ENCODE results near the gene SCN5A.

Gene SCN5A

DNA sequence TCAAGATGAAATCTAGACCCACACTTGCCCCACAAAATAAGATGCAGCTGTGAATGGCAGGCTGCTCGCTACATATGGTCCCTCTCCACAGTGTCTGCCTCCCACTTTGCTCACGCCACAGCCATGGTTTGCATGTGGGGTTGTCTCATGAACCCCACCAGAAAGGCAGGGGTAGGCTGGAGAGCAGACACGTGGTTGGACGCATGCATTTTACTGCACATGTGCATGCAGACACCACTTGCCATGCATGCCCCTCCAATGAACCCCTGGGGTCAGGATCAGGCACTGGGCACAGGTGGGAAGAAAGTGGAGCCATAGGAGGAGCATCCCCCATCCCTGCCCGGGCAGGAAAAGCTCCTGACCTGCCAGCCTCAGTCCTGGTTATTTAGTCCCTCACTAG is 20.7 kb downstream of the SCN5A start:
- no peak for DNase-seq
- no peaks in the 10 kb centered on the region for H3K36me3 ChIP-seq (ENCODE audit: control insufficient read depth, insufficient read depth, low read length)
- no peaks in the 10 kb centered on the region for H3K9me3 ChIP-seq (ENCODE audit: control insufficient read depth, low read length)
- H3K4me3 ChIP-seq (ENCODE audit: insufficient read depth, low read depth, low read length, poor library complexity, severe bottlenecking) = no peak overlapping the region
- no peak overlapping the region for H3K27ac ChIP-seq (ENCODE audit: insufficient read depth, low read length, poor library complexity, severe bottlenecking)
- no peaks in the 10 kb centered on the region for H3K27me3 ChIP-seq (replicated peaks; ENCODE audit: control insufficient read depth, insufficient read depth, low read length, poor library complexity, severe bottlenecking)
- H3K4me1 ChIP-seq (ENCODE audit: control insufficient read depth, insufficient read depth, low read length, poor library complexity, severe bottlenecking) = no peaks in the 10 kb centered on the region

DNA sequence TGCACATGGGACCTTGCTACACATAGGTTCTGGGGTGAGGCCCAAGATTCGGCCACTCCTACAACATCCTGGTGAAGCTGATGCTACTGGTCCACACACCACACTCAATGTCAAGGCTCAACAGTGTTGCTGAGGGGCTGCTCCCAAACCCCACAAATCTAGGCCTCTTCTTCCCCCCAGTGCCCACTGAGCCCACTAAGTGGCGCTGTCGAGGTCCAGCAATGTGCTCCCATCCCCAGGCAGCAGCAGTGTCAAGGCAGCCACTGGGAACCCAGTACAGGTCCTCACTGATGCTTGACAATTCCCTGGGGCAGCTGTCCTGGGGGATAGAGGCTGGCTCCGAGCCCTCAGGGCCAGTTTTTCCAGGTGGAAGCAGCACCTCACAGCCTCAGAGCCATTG is 21.5 kb downstream of the SCN5A start:
- Histone ChIP-seq H3K4me1 (ENCODE audit: control insufficient read depth, insufficient read depth, low read length, poor library complexity, severe bottlenecking) (no peaks in the 10 kb centered on the region), H3K4me3 (ENCODE audit: insufficient read depth, low read depth, low read length, poor library complexity, severe bottlenecking) (no peak overlapping the region), H3K9me3 (ENCODE audit: control insufficient read depth, low read length) (no peaks in the 10 kb centered on the region), H3K36me3 (ENCODE audit: control insufficient read depth, insufficient read depth, low read length) (no peaks in the 10 kb centered on the region), H3K27me3 (replicated peaks; ENCODE audit: control insufficient read depth, insufficient read depth, low read length, poor library complexity, severe bottlenecking) (no peaks in the 10 kb centered on the region), H3K27ac (ENCODE audit: insufficient read depth, low read length, poor library complexity, severe bottlenecking) (no peak overlapping the region)
- no peak for DNase-seq

DNA sequence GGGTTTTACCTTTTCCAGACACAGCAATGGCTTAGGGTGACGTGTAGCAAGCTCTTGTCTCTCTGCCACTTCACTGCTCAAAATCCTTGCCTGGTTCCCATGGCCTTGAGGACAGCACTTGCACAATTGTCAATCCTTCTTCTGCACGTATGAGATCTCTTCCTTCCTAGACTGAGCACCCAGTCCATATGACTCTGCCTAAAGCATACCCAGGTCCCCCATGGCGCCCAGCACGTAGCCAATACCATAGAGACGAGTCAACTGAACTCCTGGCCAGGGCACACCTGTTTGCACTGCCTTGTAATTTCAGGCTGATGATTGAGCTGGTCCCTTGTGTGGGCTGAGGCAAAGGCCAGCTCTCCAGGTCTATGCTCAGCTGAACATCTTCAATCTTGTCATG is 23.3 kb downstream of the SCN5A start:
- Histone ChIP-seq H3K27me3 (replicated peaks; ENCODE audit: control insufficient read depth, insufficient read depth, low read length, poor library complexity, severe bottlenecking) (no peaks in the 10 kb centered on the region), H3K9me3 (ENCODE audit: control insufficient read depth, low read length) (no peaks in the 10 kb centered on the region), H3K27ac (ENCODE audit: insufficient read depth, low read length, poor library complexity, severe bottlenecking) (no peak overlapping the region), H3K4me3 (ENCODE audit: insufficient read depth, low read depth, low read length, poor library complexity, severe bottlenecking) (no peak overlapping the region), H3K4me1 (ENCODE audit: control insufficient read depth, insufficient read depth, low read length, poor library complexity, severe bottlenecking) (no peaks in the 10 kb centered on the region), H3K36me3 (ENCODE audit: control insufficient read depth, insufficient read depth, low read length) (no peaks in the 10 kb centered on the region)
- no peak for DNase-seq

DNA sequence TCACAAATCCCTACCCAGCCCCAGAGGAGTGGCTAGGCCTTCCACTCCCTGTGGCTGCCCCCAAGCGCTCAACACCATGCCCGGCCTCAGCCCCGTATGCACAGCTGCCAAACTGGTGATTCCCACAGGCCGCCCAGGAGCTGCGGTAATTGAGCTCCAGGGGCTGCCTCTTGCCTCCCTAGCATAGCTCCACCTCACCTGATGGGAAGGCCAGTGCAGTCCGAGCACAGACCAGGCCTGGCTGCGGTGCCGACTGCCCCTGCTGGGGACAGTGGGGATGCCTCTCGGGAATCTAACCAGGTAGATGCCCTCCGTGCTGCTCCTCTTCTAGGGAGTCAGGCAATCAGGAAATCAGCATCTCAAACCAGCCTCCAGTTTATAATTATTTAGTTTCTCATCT is 25.9 kb downstream of the SCN5A start:
- Histone ChIP-seq H3K4me3 (ENCODE audit: insufficient read depth, low read depth, low read length, poor library complexity, severe bottlenecking) (no peak overlapping the region), H3K9me3 (ENCODE audit: control insufficient read depth, low read length) (no peaks in the 10 kb centered on the region), H3K4me1 (ENCODE audit: control insufficient read depth, insufficient read depth, low read length, poor library complexity, severe bottlenecking) (no peaks in the 10 kb centered on the region), H3K36me3 (ENCODE audit: control insufficient read depth, insufficient read depth, low read length) (no peaks in the 10 kb centered on the region), H3K27ac (ENCODE audit: insufficient read depth, low read length, poor library complexity, severe bottlenecking) (no peak overlapping the region), H3K27me3 (replicated peaks; ENCODE audit: control insufficient read depth, insufficient read depth, low read length, poor library complexity, severe bottlenecking) (no peaks in the 10 kb centered on the region)
- DNase-seq = no peak

DNA sequence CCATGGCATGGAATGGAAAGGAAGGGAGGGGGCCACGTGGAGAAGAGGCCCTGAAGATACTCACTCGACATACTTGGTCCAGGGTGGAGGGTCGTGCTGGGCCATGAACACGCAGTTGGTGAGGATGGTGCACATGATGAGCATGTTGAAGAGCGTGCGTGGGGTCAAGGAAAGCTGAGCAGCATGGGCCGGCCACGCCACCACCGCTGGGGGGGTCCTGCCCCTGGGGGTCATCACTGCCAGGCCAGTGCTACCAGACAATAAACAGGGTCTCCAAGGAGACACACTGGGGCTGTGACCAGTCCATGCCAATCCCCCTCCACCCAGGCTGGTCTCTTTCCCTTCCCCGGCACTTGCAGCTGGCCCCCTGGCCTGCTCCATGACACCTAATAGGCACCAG is 27.2 kb downstream of the SCN5A start:
- no peak for DNase-seq
- no peaks in the 10 kb centered on the region for H3K27me3 ChIP-seq (replicated peaks; ENCODE audit: control insufficient read depth, insufficient read depth, low read length, poor library complexity, severe bottlenecking)
- H3K4me3 ChIP-seq (ENCODE audit: insufficient read depth, low read depth, low read length, poor library complexity, severe bottlenecking) = no peak overlapping the region
- no peaks in the 10 kb centered on the region for H3K9me3 ChIP-seq (ENCODE audit: control insufficient read depth, low read length)
- no peak overlapping the region for H3K27ac ChIP-seq (ENCODE audit: insufficient read depth, low read length, poor library complexity, severe bottlenecking)
- no peaks in the 10 kb centered on the region for H3K4me1 ChIP-seq (ENCODE audit: control insufficient read depth, insufficient read depth, low read length, poor library complexity, severe bottlenecking)
- H3K36me3 ChIP-seq (ENCODE audit: control insufficient read depth, insufficient read depth, low read length) = no peaks in the 10 kb centered on the region

DNA sequence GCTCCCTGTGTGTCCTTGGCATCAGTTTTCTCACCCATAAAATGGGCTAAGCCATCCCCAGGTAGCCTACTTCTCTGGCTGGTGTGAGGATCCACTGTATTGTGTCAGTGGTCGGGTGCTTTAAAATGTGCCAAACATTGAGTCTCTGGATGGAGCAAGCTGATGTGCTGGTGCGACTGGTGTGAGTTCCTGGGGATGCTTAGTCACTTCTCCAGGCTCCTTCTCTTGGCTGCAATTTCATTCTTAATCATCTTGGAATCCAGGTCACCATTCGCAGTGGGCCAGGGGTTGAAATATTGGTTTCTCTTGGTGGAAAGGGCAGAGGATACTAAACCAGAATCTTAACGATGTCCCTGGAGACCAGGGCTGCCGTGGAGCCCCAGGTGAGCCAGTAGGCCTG is 29.3 kb downstream of the SCN5A start:
- H3K36me3 ChIP-seq (ENCODE audit: control insufficient read depth, insufficient read depth, low read length) = no peaks in the 10 kb centered on the region
- no peaks in the 10 kb centered on the region for H3K27me3 ChIP-seq (replicated peaks; ENCODE audit: control insufficient read depth, insufficient read depth, low read length, poor library complexity, severe bottlenecking)
- H3K4me3 ChIP-seq (ENCODE audit: insufficient read depth, low read depth, low read length, poor library complexity, severe bottlenecking) = no peak overlapping the region
- no peak overlapping the region for H3K27ac ChIP-seq (ENCODE audit: insufficient read depth, low read length, poor library complexity, severe bottlenecking)
- H3K9me3 ChIP-seq (ENCODE audit: control insufficient read depth, low read length) = no peaks in the 10 kb centered on the region
- H3K4me1 ChIP-seq (ENCODE audit: control insufficient read depth, insufficient read depth, low read length, poor library complexity, severe bottlenecking) = no peaks in the 10 kb centered on the region
- DNase-seq = no peak

DNA sequence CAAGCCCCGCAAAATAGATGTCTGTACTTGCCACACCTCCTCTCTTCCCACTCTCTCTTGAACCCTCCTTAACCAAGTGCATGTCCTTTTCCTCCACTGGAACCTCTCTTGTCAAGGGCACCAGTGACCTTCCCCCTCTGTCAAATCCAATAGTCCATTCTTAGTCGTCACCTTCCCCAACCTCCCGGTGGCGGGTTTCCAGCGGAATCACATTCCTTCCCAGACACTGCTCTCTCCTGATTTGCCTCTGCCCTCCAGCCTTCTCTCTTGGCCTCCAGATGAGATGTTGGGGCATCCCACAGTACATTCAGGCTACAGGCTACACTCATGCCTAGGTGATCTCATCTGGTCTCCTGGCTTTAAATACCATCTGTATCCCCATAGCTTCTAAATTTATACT is 31.1 kb downstream of the SCN5A start:
- Histone ChIP-seq H3K36me3 (ENCODE audit: control insufficient read depth, insufficient read depth, low read length) (no peaks in the 10 kb centered on the region), H3K4me3 (ENCODE audit: insufficient read depth, low read depth, low read length, poor library complexity, severe bottlenecking) (no peak overlapping the region), H3K27ac (ENCODE audit: insufficient read depth, low read length, poor library complexity, severe bottlenecking) (no peak overlapping the region), H3K4me1 (ENCODE audit: control insufficient read depth, insufficient read depth, low read length, poor library complexity, severe bottlenecking) (no peaks in the 10 kb centered on the region), H3K9me3 (ENCODE audit: control insufficient read depth, low read length) (no peaks in the 10 kb centered on the region), H3K27me3 (replicated peaks; ENCODE audit: control insufficient read depth, insufficient read depth, low read length, poor library complexity, severe bottlenecking) (no peaks in the 10 kb centered on the region)
- no peak for DNase-seq

DNA sequence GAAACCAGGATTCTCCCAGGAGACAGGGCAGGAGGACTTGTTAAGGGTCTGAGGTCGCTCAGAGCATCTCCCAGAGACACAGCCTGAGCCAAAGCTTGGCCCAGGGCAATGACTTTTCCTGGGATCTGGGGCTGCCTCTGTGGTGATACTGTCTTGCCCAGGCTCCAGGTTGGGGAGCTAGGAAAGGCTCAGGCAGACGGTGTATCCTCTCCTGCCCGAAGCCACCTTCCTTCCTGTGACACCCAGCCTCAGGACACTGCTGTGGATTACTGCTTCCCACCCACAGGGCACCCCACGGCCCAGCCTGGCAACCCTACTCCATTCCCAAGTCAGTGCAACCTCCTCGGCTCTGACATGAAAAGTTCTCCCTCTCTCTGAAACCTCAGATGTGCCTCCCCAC is 31.9 kb downstream of the SCN5A start:
- H3K27me3 ChIP-seq (replicated peaks; ENCODE audit: control insufficient read depth, insufficient read depth, low read length, poor library complexity, severe bottlenecking) = no peaks in the 10 kb centered on the region
- DNase-seq = no peak
- no peaks in the 10 kb centered on the region for H3K36me3 ChIP-seq (ENCODE audit: control insufficient read depth, insufficient read depth, low read length)
- no peak overlapping the region for H3K4me3 ChIP-seq (ENCODE audit: insufficient read depth, low read depth, low read length, poor library complexity, severe bottlenecking)
- no peaks in the 10 kb centered on the region for H3K4me1 ChIP-seq (ENCODE audit: control insufficient read depth, insufficient read depth, low read length, poor library complexity, severe bottlenecking)
- H3K27ac ChIP-seq (ENCODE audit: insufficient read depth, low read length, poor library complexity, severe bottlenecking) = no peak overlapping the region
- no peaks in the 10 kb centered on the region for H3K9me3 ChIP-seq (ENCODE audit: control insufficient read depth, low read length)

DNA sequence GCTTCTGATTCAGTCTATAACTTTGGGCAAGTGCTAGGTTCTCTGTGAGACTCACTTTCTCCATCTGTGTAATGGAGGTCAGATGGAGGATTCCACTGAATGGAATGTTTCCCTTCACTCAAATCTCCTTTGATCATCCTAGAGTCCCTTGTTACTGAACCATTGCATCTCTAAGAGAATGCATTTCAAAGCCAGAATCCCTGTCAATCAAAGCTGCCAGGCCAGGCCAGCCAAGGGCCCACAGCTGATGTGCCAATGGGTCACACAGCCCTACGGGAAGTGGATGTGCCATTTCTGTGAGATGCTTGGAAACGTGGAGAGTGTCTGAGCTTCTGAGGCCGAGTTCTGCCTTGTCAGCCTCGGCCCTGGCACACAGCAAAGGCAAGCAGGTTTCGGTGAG is 32.4 kb downstream of the SCN5A start:
- Histone ChIP-seq H3K27ac (ENCODE audit: insufficient read depth, low read length, poor library complexity, severe bottlenecking) (no peak overlapping the region), H3K36me3 (ENCODE audit: control insufficient read depth, insufficient read depth, low read length) (no peaks in the 10 kb centered on the region), H3K9me3 (ENCODE audit: control insufficient read depth, low read length) (no peaks in the 10 kb centered on the region), H3K4me1 (ENCODE audit: control insufficient read depth, insufficient read depth, low read length, poor library complexity, severe bottlenecking) (no peaks in the 10 kb centered on the region), H3K27me3 (replicated peaks; ENCODE audit: control insufficient read depth, insufficient read depth, low read length, poor library complexity, severe bottlenecking) (no peaks in the 10 kb centered on the region), H3K4me3 (ENCODE audit: insufficient read depth, low read depth, low read length, poor library complexity, severe bottlenecking) (no peak overlapping the region)
- DNase-seq = no peak

DNA sequence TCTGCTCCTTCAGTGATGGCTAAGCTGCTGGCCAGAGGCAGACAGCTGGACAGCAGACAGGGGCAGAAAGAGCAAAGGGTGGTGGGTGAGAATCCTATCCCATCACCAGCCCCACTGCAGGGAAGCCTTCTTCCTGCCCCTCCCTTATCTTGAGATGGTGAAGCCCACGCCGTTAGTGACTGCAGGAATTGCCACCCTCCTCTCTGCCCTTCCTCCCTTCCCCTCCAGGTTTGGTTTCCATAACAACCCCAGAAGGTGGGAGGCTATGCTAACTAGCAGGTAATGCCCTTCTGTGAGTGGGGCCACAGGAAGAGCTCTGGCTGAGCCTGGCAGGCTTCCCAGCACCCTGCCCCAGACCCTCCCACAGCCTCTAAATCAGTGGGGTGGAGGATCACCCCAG is 32.8 kb downstream of the SCN5A start:
- H3K27me3 ChIP-seq (replicated peaks; ENCODE audit: control insufficient read depth, insufficient read depth, low read length, poor library complexity, severe bottlenecking) = no peaks in the 10 kb centered on the region
- H3K4me3 ChIP-seq (ENCODE audit: insufficient read depth, low read depth, low read length, poor library complexity, severe bottlenecking) = no peak overlapping the region
- no peaks in the 10 kb centered on the region for H3K4me1 ChIP-seq (ENCODE audit: control insufficient read depth, insufficient read depth, low read length, poor library complexity, severe bottlenecking)
- H3K9me3 ChIP-seq (ENCODE audit: control insufficient read depth, low read length) = no peaks in the 10 kb centered on the region
- no peak overlapping the region for H3K27ac ChIP-seq (ENCODE audit: insufficient read depth, low read length, poor library complexity, severe bottlenecking)
- no peaks in the 10 kb centered on the region for H3K36me3 ChIP-seq (ENCODE audit: control insufficient read depth, insufficient read depth, low read length)
- DNase-seq = no peak

DNA sequence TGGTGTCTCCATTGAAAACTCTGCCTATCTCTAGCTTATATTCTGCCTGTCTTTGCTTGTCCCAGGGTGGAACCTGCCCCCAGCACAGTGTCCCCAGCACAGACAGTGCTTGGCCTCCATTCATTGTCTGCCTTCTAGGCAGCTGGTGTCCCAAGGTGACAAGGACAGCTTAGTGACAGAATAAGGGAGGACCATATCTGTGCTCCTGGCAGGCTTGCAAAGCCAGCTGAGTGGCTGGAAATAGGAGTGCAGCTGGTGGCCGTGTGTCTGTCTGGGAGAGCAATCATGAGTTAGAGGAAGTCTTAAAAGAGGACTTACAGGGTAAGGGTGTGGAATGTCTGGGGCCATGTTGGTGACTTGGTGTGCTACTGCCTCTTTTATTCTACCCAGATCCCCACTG is 33.4 kb downstream of the SCN5A start:
- Histone ChIP-seq H3K27me3 (replicated peaks; ENCODE audit: control insufficient read depth, insufficient read depth, low read length, poor library complexity, severe bottlenecking) (no peaks in the 10 kb centered on the region), H3K4me1 (ENCODE audit: control insufficient read depth, insufficient read depth, low read length, poor library complexity, severe bottlenecking) (no peaks in the 10 kb centered on the region), H3K9me3 (ENCODE audit: control insufficient read depth, low read length) (no peaks in the 10 kb centered on the region), H3K27ac (ENCODE audit: insufficient read depth, low read length, poor library complexity, severe bottlenecking) (no peak overlapping the region), H3K36me3 (ENCODE audit: control insufficient read depth, insufficient read depth, low read length) (no peaks in the 10 kb centered on the region), H3K4me3 (ENCODE audit: insufficient read depth, low read depth, low read length, poor library complexity, severe bottlenecking) (no peak overlapping the region)
- DNase-seq = no peak
